Uterus (tissue), 2 donors: Measurements from ENCODE around the gene ZC3H18.

Source experiments
- CTCF ChIP-seq, 4 experiments: fragments of 200-600 bp in 2 of 4; fragments of 450-650 bp in 2 of 4; sonication (generic) in 2 of 4; IDR thresholded peaks; one replicate each; pipeline ENCODE4 v1.5.1; 2016 to 2019; ENCODE audit warnings: antibody characterized with exemption in 4 of 4, mild to moderate bottlenecking in 2 of 4, moderate library complexity in 1 of 4
- POLR2A ChIP-seq, 2 donors: fragments of 450-650 bp; IDR thresholded peaks; one replicate each; pipeline ENCODE4 v1.6.1; 2016; ENCODE audit warnings: antibody characterized with exemption in 2 of 2, mild to moderate bottlenecking in 1 of 2, moderate library complexity in 1 of 2

GRCh38 chr16:88661468-88661867, 91.3 kb downstream of the ZC3H18 start:
- TF ChIP-seq POLR2A (IDR thresholded peaks at IDR 0.05), result no peak
- TF ChIP-seq CTCF (IDR thresholded peaks at IDR 0.05), result no peak
